ENCODE results near the gene RAD51B.

- TF ChIP-seq CTCF (IDR thresholded peaks at IDR 0.05) = no peak
- TF ChIP-seq REST (IDR thresholded peaks at IDR 0.05; ENCODE audit: insufficient read depth in 1 of 2, low read depth in 2 of 2, low read length in 1 of 2) = no peak
- no peak for TF ChIP-seq SIN3A (IDR thresholded peaks at IDR 0.05; ENCODE audit: borderline replicate concordance, insufficient read depth, low read depth, low read length)
These were observed 97.4 kb downstream of the RAD51B start for GRCh38 chr14:67917006-67917405.
